OCI-M2 (cell line): Measurements from ENCODE around the gene ATP1A1.

ENCODE experiments used
- DNase-seq: peaks from one replicate; lab custom pipeline; 2025; ENCODE audit not compliant: unreplicated experiment; lab: John Stamatoyannopoulos, UW

ATP1A1 gene

GRCh38 chr1:116372651-116373430 is at the start of gene ATP1A1:
Gene ATP1A1 (plus strand): TSS chr1:116373244. CDS start chr1:116373512, 268 bp downstream.
- DNase-seq: peak; percentile 48

GRCh38 chr1:116323491-116323890 is 49.6 kb upstream of the ATP1A1 start:
- DNase-seq: no peak

GRCh38 chr1:116324411-116324810 is 48.6 kb upstream of the ATP1A1 start:
- DNase-seq: no peak

- DNase-seq: no peak
These were observed 47.9 kb upstream of the ATP1A1 start for GRCh38 chr1:116325104-116325503.

- DNase-seq: no peak
These were observed 47.1 kb upstream of the ATP1A1 start for GRCh38 chr1:116325922-116326321.

- DNase-seq: no peak
These were observed 46.6 kb upstream of the ATP1A1 start for GRCh38 chr1:116326486-116326885.

GRCh38 chr1:116328671-116329070 is 44.4 kb upstream of the ATP1A1 start:
- no peak for DNase-seq

GRCh38 chr1:116329524-116330341 is 43.3 kb upstream of the ATP1A1 start:
- no peak for DNase-seq

GRCh38 chr1:116330342-116330652 is 42.7 kb upstream of the ATP1A1 start:
- no peak for DNase-seq

GRCh38 chr1:116330846-116331245 is 42.2 kb upstream of the ATP1A1 start:
- DNase-seq: no peak

- DNase-seq: no peak
These were observed 41.5 kb upstream of the ATP1A1 start for GRCh38 chr1:116331523-116331922.

GRCh38 chr1:116332451-116332850 is 40.6 kb upstream of the ATP1A1 start:
- DNase-seq: no peak

- DNase-seq: no peak
These were observed 39.7 kb upstream of the ATP1A1 start for GRCh38 chr1:116333171-116334014.

- no peak for DNase-seq
These were observed 39.0 kb upstream of the ATP1A1 start for GRCh38 chr1:116334015-116334547.

- no peak for DNase-seq
These were observed 38.0 kb upstream of the ATP1A1 start for GRCh38 chr1:116334868-116335635.

- no peak for DNase-seq
These were observed 37.0 kb upstream of the ATP1A1 start for GRCh38 chr1:116335850-116336624.

- no peak for DNase-seq
These were observed 35.6 kb upstream of the ATP1A1 start for GRCh38 chr1:116337398-116337797.

- DNase-seq: no peak
These were observed 34.6 kb upstream of the ATP1A1 start for GRCh38 chr1:116338400-116338799.

GRCh38 chr1:116340506-116341231 is 32.4 kb upstream of the ATP1A1 start:
- no peak for DNase-seq
